H9 (cell line): ENCODE data around the gene FAF1. TPM values are rescaled to one million over a fixed set of nuclear protein-coding genes. Genes with fewer than 3 reads are reported as not detected.

Source experiments
- DNase-seq: peaks from one replicate; pipeline ENCODE4 v3.0.0-alpha.2; 2017
- H2AFZ ChIP-seq: one replicate; pipeline ENCODE4 v1.6.1; 2013; ENCODE audit warnings: mild to moderate bottlenecking, low read length, control low read depth, moderate library complexity
- H2AK5ac ChIP-seq: 2 replicates; pipeline ENCODE4 v1.6.1; 2013; ENCODE audit warnings: low read length, control low read depth, mixed read lengths; ENCODE audit not compliant: insufficient read length
- H2BK120ac ChIP-seq: one replicate; pipeline ENCODE4 v1.6.1; 2013; ENCODE audit warnings: low read depth, mild to moderate bottlenecking, low read length, control low read depth, inconsistent platforms; ENCODE audit not compliant: poor library complexity, severe bottlenecking
- H2BK12ac ChIP-seq: 2 replicates; pipeline ENCODE4 v1.6.1; 2013; ENCODE audit warnings: low read length, control low read depth, mixed read lengths, low read depth; ENCODE audit not compliant: insufficient read length
- H2BK15ac ChIP-seq: 2 replicates; pipeline ENCODE4 v1.6.1; 2013; ENCODE audit warnings: low read depth, low read length, control low read depth
- H2BK20ac ChIP-seq: one replicate; pipeline ENCODE4 v1.6.1; 2013; ENCODE audit warnings: low read depth, mild to moderate bottlenecking, low read length, control low read depth, inconsistent platforms; ENCODE audit not compliant: poor library complexity, severe bottlenecking
- H2BK5ac ChIP-seq: 2 replicates; pipeline ENCODE4 v1.6.1; 2013; ENCODE audit warnings: low read length, control low read depth, mixed read lengths; ENCODE audit not compliant: insufficient read length
- H3K14ac ChIP-seq: 2 replicates; pipeline ENCODE4 v1.6.1; 2013; ENCODE audit warnings: low read length, control low read depth; ENCODE audit not compliant: insufficient read depth
- H3K18ac ChIP-seq: 2 replicates; pipeline ENCODE4 v1.6.1; 2013; ENCODE audit warnings: low read depth, mild to moderate bottlenecking, mixed read lengths, low read length, control low read depth; ENCODE audit not compliant: insufficient read length
- H3K23ac ChIP-seq: 2 replicates; pipeline ENCODE4 v1.6.1; 2013; ENCODE audit warnings: low read length, control low read depth, mixed read lengths, low read depth; ENCODE audit not compliant: insufficient read length
- H3K23me2 ChIP-seq: 2 replicates; pipeline ENCODE4 v1.6.1; 2013; ENCODE audit warnings: low read depth, mild to moderate bottlenecking, mixed read lengths, low read length, control low read depth; ENCODE audit not compliant: insufficient read length, poor library complexity, severe bottlenecking
- H3K27ac ChIP-seq: 2 replicates; pipeline ENCODE4 v1.5.1; 2013; ENCODE audit warnings: low read length, control low read depth, mixed read lengths, low read depth; ENCODE audit not compliant: insufficient read length
- H3K27me3 ChIP-seq: 2 replicates; pipeline ENCODE4 v1.6.1; 2013; ENCODE audit warnings: low read length, control low read depth, inconsistent platforms; ENCODE audit not compliant: insufficient read depth
- H3K4ac ChIP-seq: 2 replicates; pipeline ENCODE4 v1.6.1; 2013; ENCODE audit warnings: low read depth, mild to moderate bottlenecking, control low read depth, inconsistent platforms, low read length, moderate library complexity
- H3K4me1 ChIP-seq: 2 replicates; pipeline ENCODE4 v1.6.1; 2013; ENCODE audit warnings: low read length, control low read depth, inconsistent platforms; ENCODE audit not compliant: insufficient read depth
- H3K4me2 ChIP-seq: 2 replicates; pipeline ENCODE4 v1.6.1; 2013; ENCODE audit warnings: low read length, control low read depth, mixed read lengths; ENCODE audit not compliant: insufficient read length, insufficient read depth
- H3K56ac ChIP-seq: 2 replicates; pipeline ENCODE4 v1.6.1; 2013; ENCODE audit warnings: low read depth, mild to moderate bottlenecking, mixed read lengths, low read length, control low read depth; ENCODE audit not compliant: insufficient read length
- H3K79me1 ChIP-seq: 2 replicates; pipeline ENCODE4 v1.6.1; 2013; ENCODE audit warnings: low read depth, mild to moderate bottlenecking, moderate library complexity, low read length, control low read depth, inconsistent platforms; ENCODE audit not compliant: insufficient read depth, poor library complexity, severe bottlenecking
- H3K79me2 ChIP-seq: 2 replicates; pipeline ENCODE4 v1.6.1; 2013; ENCODE audit warnings: low read length, control low read depth, inconsistent platforms; ENCODE audit not compliant: insufficient read depth
- H3K9ac ChIP-seq: 2 replicates; pipeline ENCODE4 v1.6.1; 2013; ENCODE audit warnings: low read length, control low read depth, mixed read lengths; ENCODE audit not compliant: insufficient read length; ENCODE audit errors: extremely low read depth
- H3K9me3 ChIP-seq: one replicate; pipeline ENCODE4 v1.6.1; 2013; ENCODE audit warnings: low read depth, low read length, inconsistent platforms; ENCODE audit not compliant: control insufficient read depth
- H3T11ph ChIP-seq: one replicate; pipeline ENCODE4 v1.6.1; 2013; ENCODE audit warnings: mild to moderate bottlenecking, low read length, control low read depth, inconsistent platforms
- H4K20me1 ChIP-seq: one replicate; pipeline ENCODE4 v1.6.1; 2013; ENCODE audit not compliant: control insufficient read depth, insufficient read length, insufficient read depth
- H4K5ac ChIP-seq: 2 replicates; pipeline ENCODE4 v1.6.1; 2013; ENCODE audit warnings: low read depth, mild to moderate bottlenecking, mixed read lengths, low read length, control low read depth; ENCODE audit not compliant: insufficient read length
- H4K8ac ChIP-seq: replicated peaks from 2 replicates; pipeline ENCODE4 v1.6.1; 2013; ENCODE audit warnings: low read length, control low read depth, mixed read lengths, low read depth; ENCODE audit not compliant: insufficient read length
- H4K91ac ChIP-seq: 2 replicates; pipeline ENCODE4 v1.6.1; 2013; ENCODE audit warnings: low read depth, mild to moderate bottlenecking, moderate library complexity, mixed read lengths, low read length, control low read depth; ENCODE audit not compliant: insufficient read length
- H3K27ac Mint-ChIP-seq, 3 experiments: 2 replicates in 2 of 3; 3 replicates in 1 of 3; pipeline ENCODE4 v1.8.0; 2020 to 2021; ENCODE audit warnings: mixed read lengths in 3 of 3, mild to moderate bottlenecking in 1 of 3, moderate library complexity in 1 of 3
- H3K27me3 Mint-ChIP-seq: 2 replicates; pipeline ENCODE4 v1.8.0; 2021; ENCODE audit warnings: low read depth, mild to moderate bottlenecking, moderate library complexity, mixed read lengths
- H3K36me3 Mint-ChIP-seq, 3 experiments: 2 replicates in 2 of 3; 3 replicates in 1 of 3; pipeline ENCODE4 v1.8.0; 2020 to 2021; ENCODE audit warnings: low read depth in 3 of 3, mixed read lengths in 3 of 3; ENCODE audit not compliant: insufficient read depth in 1 of 3
- H3K4me1 Mint-ChIP-seq, 2 experiments: 2 replicates each; pipeline ENCODE4 v1.8.0; 2020; ENCODE audit warnings: mixed read lengths in 2 of 2
- H3K4me3 Mint-ChIP-seq, 2 experiments: 2 replicates in 1 of 2; 3 replicates in 1 of 2; pipeline ENCODE4 v1.8.0; 2020 to 2021; ENCODE audit warnings: mild to moderate bottlenecking in 2 of 2, mixed read lengths in 2 of 2, moderate library complexity in 1 of 2
- H3K9me3 Mint-ChIP-seq, 2 experiments: 2 replicates in 1 of 2; 3 replicates in 1 of 2; pipeline ENCODE4 v1.8.0; 2020; ENCODE audit warnings: mild to moderate bottlenecking in 2 of 2, mixed read lengths in 2 of 2, moderate library complexity in 1 of 2
- CTCF ChIP-seq: fragments of 200-600 bp; sonication (generic); conservative IDR thresholded peaks from 3 replicates; pipeline ENCODE4 v1.8.0; 2021; ENCODE audit warnings: antibody characterized with exemption, mild to moderate bottlenecking
- WGBS: extraction: QIAGEN DNeasy Blood & Tissue Kit; methylation state at CpG from one replicate; pipeline ENCODE4 v1.1.7; 2013; ENCODE audit warnings: missing lambda C conversion rate, low lambda C conversion rate, mixed read lengths; ENCODE audit not compliant: insufficient read length; ENCODE audit errors: extremely low coverage; 5-methylcytosine and 5-hydroxymethylcytosine counted together
- total RNA-seq: library from RNA; stranded (reverse); gene quantifications from 2 replicates; pipeline ENCODE4 v1.2.1, GENCODE V29; 2021

The FAF1 gene
- total RNA-seq, 1 experiment from 2014 or later = 60.8 TPM

GRCh38 chr1:50634251-50634650 lies 325.8 kb downstream of the FAF1 start:
- H3K36me3 Mint-ChIP-seq = no peaks in the 10 kb centered on the region
- WGBS = no CpG with 5 or more reads among the region's 1 CpG

More at GRCh38 chr1:50634251-50634650, 325.8 kb downstream of the FAF1 start:
- no peaks in the 10 kb centered on the region for H3K9me3 Mint-ChIP-seq
- H3K27me3 ChIP-seq = no peaks in the 10 kb centered on the region
- H4K20me1 ChIP-seq = no peaks in the 10 kb centered on the region
- no peak overlapping the region for H2BK15ac ChIP-seq
- no peak overlapping the region for H2BK5ac ChIP-seq
- no peak overlapping the region for H3K4me3 Mint-ChIP-seq
- no peak overlapping the region for H4K91ac ChIP-seq
- no peak overlapping the region for H3K4ac ChIP-seq
- no peak for DNase-seq
- H3K79me2 ChIP-seq = no peaks in the 10 kb centered on the region
- no peak overlapping the region for H2BK12ac ChIP-seq
- H3K4me1 Mint-ChIP-seq = peaks cover 4 to 5% of the 10 kb centered on the region in 2 experiments
- no peak overlapping the region for H4K8ac ChIP-seq
- H2BK20ac ChIP-seq = no peak overlapping the region
- H3K56ac ChIP-seq = no peak overlapping the region
- H3K79me1 ChIP-seq = no peaks in the 10 kb centered on the region
- no peaks in the 10 kb centered on the region for H3K9me3 ChIP-seq
- H3K27ac ChIP-seq = no peak overlapping the region
- H3K9ac ChIP-seq = no peak overlapping the region
- no peak overlapping the region for H2BK120ac ChIP-seq
- no peak overlapping the region for H3K18ac ChIP-seq
- no peak overlapping the region for H3K14ac ChIP-seq
- TF ChIP-seq CTCF = no peak
- no peak overlapping the region for H3K23ac ChIP-seq
- no peaks in the 10 kb centered on the region for H3K4me1 ChIP-seq
- no peak overlapping the region for H2AFZ ChIP-seq
- no peak overlapping the region for H3T11ph ChIP-seq
- H4K5ac ChIP-seq = no peak overlapping the region
- no peaks in the 10 kb centered on the region for H3K27me3 Mint-ChIP-seq
- no peak overlapping the region for H2AK5ac ChIP-seq
- no peak overlapping the region for H3K27ac Mint-ChIP-seq
- H3K4me2 ChIP-seq = no peak overlapping the region
- no peaks in the 10 kb centered on the region for H3K23me2 ChIP-seq
